H54 (cell line): ENCODE data around the gene MYL3.

ENCODE experiments used
- DNase-seq: peaks from one replicate; pipeline ENCODE4 v3.0.0; 2011; ENCODE audit warnings: low spot score, mixed read lengths; ENCODE audit not compliant: insufficient read length
- FAIRE-seq: peaks from 3 replicates; lab custom pipeline; 2011; peaks lifted over from hg19 to GRCh38; lab: Jason Lieb, UNC
- POLR2A ChIP-seq: IDR thresholded peaks from 2 replicates; pipeline ENCODE4 v1.6.1; 2011; ENCODE audit warnings: low read depth, mild to moderate bottlenecking, low read length

Gene MYL3

DNA sequence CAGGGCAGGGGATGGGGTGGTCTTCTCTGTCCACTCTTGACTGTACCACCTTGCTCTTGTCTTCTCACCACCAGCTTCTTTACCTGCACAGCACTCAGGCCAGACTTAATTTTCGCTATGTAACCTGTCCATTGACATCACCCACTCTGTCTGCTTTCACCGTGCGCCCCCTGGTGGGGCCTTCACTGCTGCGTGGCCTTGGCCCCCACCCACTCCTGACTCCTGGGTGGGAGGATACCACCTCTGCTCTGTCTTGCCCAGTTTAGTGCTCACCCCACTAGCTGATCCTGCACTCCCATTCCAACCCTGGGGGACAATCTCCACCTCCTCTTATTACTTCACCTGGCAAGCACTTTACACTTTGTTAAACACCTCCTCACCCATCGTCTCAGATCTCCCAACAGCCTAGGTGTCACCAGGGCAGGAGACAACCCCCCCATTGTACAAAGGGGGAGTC, 32.0 kb upstream of the MYL3 start:
- FAIRE-seq (no peak), DNase-seq (peak; percentile 62)
- TF ChIP-seq POLR2A: no peak

DNA sequence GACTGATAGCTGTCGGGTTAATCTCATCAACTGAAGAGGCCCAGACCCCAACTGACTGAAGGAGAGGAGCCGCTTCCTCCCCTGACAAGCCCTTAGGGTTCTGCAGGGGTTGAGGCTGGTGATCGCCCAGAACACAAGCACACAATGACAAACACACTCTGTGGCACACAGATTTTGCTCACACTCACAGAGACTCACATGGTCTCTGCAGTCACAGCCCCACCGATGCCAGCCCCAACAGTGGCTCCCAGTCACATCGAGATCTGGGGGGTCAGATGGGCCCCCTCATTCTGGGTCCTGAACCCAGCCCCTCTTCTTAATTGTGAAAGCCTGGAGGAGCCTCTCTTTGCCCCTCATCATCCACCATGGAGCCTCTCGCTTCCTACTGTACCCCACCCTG, 31.0 kb upstream of the MYL3 start:
- FAIRE-seq (no peak), DNase-seq (no peak)
- no peak for TF ChIP-seq POLR2A

DNA sequence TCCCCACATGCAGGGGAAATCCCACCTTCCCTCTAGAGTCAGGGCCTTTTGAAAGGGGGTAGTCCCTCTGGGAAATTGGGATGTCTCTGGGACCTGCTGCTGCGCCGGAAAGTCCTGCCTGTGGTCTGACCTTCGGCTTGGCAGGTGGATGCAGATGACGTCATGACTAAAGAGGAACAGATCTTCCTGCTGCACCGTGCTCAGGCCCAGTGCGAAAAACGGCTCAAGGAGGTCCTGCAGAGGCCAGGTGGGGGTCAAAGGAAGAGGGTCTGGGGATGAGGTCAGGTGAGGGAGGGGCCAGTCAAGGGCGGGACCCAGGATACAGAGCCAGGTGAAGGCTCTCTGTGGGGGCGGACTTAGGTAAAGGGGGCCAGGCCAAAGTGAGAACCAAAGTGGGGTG, 30.5 kb upstream of the MYL3 start:
- no peak for TF ChIP-seq POLR2A
- FAIRE-seq (no peak), DNase-seq (no peak)

DNA sequence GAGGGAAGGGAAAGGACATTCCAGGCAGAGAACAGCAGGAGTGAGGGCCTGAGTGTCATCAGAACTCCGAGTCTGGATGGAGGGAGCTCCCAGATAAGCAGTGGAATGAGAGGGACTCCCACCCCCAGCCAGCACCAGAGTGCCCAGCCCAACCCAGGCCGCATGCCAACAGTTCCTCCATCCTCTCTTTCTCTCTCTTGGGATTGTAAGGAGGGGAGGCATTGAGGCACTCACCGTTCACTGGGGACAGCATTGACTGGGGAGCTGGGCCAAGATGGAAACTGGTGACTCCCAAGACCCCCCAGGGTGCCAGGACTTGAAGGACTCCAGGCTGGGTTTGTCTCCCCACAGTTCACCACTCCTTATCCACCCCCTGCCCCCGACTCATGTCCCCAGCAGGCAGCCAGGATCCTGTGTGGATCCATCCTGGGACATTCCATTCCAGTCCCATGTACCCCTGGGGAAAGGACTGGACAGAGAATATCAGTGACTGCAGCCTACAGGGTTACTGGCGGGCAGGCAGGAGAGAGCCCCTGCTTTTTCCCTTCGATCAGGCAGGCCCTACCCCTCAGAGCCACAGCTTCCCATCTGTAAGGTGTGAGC, 30.0 kb upstream of the MYL3 start:
- no peak for TF ChIP-seq POLR2A
- FAIRE-seq (no peak), DNase-seq (no peak)

DNA sequence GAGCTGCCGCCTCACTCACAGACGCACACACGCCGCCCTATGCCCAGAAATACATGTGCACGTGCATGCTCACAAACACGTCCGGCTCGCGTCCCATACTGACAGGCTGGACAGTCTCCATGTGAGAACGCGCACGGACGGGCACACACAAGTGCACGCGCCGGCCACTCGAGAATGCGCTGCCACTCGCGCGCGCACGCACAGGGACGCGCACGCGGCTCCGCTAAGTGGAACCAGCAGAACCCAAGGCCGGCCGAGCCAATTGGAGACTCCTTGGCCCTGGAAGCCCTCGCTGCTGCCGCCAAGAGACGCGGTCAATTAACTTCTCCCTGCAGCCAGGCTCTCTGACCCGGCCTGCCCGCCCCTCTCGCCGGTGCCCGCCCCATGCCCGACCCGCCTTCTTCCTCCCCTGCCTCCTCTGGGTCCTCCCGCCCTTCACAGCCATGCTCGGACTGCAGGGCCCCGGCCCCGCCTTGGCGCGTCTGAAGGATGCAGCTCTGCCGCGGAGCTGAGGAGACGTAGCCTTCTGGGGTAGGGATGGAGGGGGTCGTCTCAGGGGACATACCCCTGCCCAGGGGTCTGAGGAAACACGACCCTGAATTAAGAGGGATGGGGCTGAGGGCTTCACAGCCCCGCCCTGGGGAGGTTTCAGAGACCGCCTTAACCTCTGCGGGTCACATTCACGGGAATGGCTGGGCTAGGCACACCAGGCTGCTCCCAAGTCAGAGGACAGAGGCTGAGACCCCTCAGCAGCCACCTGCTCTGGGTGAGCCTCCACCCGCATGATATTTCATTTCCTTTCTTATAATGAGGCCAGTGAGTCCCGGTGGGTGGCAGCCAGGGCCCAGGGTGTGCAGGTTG, 29.3 kb upstream of the MYL3 start:
- no peak for TF ChIP-seq POLR2A
- FAIRE-seq: no peak

DNA sequence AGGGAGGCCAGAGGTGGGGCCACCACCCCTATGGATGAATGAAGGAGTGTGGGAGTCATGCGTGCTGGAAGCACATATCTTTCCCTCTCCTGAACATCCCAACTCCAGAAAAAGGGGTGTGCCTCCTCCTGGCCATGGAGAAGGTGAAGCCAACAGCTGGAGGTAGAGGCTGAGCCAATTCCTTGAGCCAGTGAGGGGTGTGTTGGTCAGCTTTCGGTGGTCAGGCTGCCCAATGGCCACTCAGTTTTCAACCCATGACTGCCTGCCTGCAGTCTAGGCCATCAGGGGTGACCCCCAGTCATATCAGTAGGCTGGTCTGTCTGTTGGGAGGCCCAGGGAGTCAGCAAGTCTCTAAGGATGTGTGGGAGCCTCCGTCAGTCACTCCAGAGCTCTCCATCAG, 27.9 kb upstream of the MYL3 start:
- no peak for DNase-seq
- no peak for FAIRE-seq
- TF ChIP-seq POLR2A: no peak

More for the DNA sequence above, 29.3 kb upstream of the MYL3 start:
- DNase-seq: peak; percentile 97

DNA sequence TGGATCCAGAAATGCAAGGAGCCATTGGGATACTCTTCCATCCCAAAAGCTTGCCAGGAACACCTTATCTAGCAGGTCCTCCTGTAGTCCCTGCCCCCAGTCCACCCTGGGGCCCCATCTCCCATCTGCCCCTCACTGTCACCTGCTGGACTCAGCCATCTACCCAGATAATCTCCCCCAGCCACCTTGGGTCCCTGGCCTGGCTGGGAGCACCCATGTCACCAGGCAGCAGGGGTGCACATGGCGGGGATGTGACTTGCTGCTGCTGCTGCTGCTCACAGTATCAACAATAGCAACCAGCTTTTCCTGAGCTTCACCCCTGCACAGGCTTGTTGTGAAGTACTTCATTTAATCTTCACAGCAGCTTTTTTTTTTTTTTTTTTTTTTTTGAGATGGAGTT, 26.9 kb upstream of the MYL3 start:
- FAIRE-seq: no peak
- TF ChIP-seq POLR2A: no peak
- no peak for DNase-seq

DNA sequence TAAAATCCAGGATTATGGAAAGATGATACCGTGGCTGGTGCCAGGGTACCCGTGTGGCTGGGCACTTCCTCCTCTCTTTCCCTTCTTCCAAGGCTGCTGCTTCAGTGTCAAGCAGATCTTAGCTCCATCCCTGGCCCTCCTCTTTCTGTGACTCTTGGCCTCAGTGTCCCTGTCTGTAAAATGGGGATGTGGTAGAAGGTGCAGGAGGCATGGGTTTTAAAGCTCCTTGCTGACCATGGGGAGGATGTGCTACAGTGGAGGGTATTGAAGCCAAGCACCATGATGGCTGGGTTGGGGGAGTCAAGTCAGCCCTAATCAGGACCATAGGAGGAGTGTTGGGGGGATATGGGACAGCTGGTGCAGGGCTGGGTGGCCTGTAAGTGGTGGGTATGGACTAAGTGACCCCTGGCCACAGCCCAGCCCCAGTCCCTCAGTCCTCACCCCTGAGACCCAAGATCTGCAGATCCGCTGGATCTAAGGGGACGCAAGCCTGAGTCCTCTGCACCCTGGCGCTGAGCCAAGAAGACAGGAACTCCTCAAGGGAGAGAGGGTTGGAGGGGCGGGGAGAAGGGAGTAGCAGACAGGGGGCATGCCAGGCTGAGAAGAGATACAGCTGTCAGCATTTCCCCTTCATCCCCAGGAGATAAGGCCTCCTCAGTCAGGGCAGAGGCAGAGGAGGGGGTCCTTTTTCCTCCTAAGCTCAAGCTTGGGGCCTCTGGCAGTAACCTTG, 26.3 kb upstream of the MYL3 start:
- FAIRE-seq (no peak), DNase-seq (no peak)
- no peak for TF ChIP-seq POLR2A

DNA sequence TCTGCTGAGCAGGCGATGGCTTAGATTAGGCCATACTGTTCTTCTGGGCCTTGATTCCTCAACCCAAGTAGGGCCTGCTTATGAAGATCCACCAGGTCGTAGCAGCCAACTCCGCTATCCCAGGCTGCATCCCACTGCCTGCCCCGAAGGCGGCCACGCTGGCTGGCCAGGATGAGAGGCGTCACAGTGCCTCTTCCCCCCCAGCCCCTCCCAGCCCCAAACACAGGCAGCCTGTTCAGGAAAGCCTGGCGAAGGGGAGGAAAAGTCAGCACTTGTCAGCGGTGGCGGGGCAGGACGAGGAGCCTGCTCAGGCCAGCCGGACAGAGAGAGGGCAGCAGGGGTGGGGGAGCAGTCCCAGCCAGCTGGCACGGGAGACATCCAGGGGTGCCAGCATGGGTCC, 25.5 kb upstream of the MYL3 start:
- no peak for FAIRE-seq
- TF ChIP-seq POLR2A: no peak
- DNase-seq: no peak

DNA sequence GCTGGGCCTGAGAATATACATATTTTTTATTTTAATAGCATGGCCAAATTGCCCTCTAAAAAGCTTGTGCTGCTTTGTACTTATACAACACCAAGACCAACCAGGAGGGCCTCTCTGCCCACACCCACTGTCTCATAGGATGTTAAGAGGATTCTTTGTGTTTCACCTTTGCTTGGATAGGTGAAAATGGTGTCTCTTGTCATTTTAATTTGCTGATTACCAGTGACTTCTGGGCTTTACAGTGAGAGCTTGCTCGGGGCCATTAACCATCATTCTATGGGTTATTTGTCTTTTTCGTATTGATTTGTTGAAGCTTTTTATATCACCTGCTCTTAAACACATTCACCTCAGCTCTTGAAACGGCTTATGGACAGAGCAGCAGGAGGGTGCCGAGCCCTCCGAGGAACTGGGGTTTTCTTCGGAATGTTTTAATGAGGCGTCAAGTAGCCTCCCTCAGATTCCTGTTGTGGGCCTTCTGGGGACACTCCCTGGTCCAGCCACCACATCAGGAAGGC, 24.8 kb upstream of the MYL3 start:
- DNase-seq (no peak), FAIRE-seq (no peak)
- TF ChIP-seq POLR2A: no peak

DNA sequence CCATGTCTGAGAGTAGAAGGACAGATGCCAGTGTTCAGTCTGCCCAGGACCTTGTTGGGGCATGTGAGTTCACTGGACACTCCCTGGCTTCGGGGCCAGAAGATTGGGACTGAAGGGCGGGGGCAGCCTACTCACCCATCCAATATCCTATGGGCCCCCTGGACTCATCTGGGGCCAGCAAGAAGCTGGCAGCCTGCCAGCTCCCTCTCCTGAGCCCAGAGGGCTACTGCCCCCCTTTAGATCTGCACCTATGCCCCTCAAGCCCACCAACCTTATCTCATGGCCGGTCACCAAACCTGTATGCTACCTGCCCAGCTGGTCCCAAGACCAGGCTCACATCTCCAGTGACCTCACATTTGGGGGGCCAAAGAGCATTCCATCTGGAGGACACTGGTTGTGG, 22.4 kb upstream of the MYL3 start:
- DNase-seq (no peak), FAIRE-seq (no peak)
- no peak for TF ChIP-seq POLR2A

DNA sequence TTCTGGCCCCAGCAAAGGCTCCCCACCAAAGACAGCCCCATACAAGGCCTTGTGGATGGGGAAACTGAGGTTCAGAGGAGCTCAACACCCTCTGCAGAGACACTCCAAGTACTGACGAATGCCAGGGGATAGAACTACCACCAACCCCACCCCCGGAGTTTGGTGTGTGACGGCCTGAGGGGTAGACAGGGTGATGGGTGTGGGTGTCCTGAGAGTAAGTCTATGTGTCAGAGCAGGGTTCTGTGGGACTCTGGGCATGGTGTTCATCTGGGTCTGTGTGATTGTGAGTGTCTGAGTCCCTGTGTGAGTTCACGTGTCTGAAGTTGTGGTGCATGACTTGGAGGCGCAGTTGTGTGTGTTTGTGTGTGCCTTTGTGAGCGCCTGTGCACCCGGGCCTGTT, 21.7 kb upstream of the MYL3 start:
- TF ChIP-seq POLR2A: no peak
- FAIRE-seq (no peak), DNase-seq (no peak)

DNA sequence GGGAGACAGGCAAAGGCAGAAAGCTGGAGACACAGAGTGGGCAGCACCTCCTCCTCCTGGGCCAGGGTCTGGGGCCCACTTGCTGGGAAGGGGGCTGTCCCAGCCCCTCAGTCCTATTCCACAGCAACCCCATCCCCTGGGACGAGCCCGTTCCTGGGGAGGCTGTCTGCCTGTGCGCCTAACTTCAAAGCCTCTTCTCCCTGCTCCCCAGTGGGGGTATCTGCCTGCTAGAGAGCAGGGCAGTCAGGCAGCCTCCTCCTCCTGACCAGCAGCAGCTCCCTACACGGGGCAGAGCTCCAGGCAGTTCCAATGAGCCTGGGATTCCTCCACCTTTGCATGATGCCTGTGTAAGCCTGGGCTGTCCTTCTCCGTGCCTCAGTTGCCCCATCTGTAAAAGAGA, 21.2 kb upstream of the MYL3 start:
- no peak for DNase-seq
- no peak for FAIRE-seq
- TF ChIP-seq POLR2A: no peak

DNA sequence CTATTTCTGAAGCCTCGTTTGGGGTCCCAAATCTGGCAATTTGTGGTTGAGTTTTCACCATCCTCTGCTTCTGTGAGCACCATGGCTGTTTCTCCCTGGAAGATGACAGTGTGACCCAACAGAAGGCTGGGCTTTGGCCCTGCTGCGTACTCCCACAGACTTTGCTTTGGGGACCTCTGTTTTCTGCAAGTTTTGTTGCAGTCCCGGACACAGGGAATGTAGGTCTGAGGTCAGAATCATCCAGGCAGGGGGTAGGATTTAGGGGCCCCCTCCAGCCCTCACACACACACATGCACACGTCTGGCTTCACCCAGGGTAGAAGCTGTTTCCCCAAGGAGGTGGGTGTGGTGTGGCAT, 20.6 kb upstream of the MYL3 start:
- no peak for TF ChIP-seq POLR2A
- DNase-seq (no peak), FAIRE-seq (no peak)
